ENCODE measurements around the gene RNF150.

The RNF150 gene

DNA sequence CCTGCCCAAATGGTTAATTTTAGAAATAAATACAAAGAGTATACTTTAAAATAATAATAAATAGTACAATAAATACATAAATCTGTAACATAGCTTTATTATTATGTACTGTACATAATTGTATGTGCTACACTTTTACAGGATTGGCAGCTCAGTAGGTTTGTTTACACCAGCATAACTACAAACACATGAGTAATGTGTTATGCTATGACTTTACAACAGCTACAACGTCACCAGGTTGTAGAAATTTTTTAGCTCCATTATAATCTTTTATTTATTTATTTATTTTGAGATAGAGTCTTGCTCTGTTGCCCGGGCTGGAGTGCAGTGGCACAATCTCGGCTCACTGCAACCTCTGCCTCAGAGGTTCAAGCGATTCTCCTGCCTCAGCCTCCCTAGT is 31.8 kb downstream of the RNF150 start:
- TF ChIP-seq, protein P1, sequence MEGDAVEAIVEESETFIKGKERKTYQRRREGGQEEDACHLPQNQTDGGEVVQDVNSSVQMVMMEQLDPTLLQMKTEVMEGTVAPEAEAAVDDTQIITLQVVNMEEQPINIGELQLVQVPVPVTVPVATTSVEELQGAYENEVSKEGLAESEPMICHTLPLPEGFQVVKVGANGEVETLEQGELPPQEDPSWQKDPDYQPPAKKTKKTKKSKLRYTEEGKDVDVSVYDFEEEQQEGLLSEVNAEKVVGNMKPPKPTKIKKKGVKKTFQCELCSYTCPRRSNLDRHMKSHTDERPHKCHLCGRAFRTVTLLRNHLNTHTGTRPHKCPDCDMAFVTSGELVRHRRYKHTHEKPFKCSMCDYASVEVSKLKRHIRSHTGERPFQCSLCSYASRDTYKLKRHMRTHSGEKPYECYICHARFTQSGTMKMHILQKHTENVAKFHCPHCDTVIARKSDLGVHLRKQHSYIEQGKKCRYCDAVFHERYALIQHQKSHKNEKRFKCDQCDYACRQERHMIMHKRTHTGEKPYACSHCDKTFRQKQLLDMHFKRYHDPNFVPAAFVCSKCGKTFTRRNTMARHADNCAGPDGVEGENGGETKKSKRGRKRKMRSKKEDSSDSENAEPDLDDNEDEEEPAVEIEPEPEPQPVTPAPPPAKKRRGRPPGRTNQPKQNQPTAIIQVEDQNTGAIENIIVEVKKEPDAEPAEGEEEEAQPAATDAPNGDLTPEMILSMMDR (conservative IDR thresholded peaks at IDR 0.05; ENCODE audit: low read depth, low read length), result no peak
- no peak for DNase-seq (ENCODE audit: low read depth)
- H3K4me3 ChIP-seq (ENCODE audit: low read depth, low read length), result no peak overlapping the region

DNA sequence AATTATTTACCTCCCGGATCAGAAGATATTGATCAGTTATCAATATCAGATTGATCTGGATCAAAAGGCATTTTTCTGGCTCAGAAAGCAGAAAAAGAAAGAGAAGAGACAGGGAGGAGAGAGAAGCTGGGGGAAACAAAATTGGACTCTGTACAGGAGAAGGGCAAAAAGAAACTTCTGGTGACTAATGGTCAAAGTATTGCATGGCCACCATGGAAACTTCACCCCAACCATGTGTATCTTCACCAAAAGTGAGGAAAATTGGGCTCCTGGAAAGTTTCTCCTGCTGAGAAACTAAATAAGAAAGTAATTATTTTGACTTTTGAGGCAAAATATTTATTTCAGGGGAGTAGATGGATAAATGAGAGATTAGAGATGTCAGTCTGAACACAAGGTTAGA is 33.9 kb downstream of the RNF150 start:
- TF ChIP-seq, protein P1 (conservative IDR thresholded peaks at IDR 0.05; ENCODE audit: low read depth, low read length), result no peak
- peak; percentile 28 for DNase-seq (ENCODE audit: low read depth)
- no peak overlapping the region for H3K4me3 ChIP-seq (ENCODE audit: low read depth, low read length)

DNA sequence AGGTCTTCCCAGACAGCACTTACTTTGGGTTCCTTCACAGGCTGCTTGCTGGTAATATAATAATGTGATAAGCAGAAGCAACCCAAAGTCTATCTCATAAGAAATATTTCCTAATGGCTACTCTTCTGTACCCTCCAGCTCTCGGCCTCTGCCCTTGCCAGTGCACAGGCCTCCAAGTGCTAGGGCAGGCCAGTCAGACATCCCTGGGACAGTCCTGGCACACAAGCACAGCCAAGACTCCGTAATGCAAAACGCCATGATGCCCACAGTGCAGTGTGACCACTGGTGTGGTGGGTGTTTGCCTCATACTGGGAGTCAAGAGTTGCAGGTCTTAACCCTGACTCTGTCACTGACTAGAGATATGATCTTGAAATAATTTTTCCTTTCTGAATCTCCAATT is 35.1 kb downstream of the RNF150 start:
- TF ChIP-seq, protein P1 (conservative IDR thresholded peaks at IDR 0.05; ENCODE audit: low read depth, low read length), result no peak
- DNase-seq (ENCODE audit: low read depth), result no peak
- no peak overlapping the region for H3K4me3 ChIP-seq (ENCODE audit: low read depth, low read length)

DNA sequence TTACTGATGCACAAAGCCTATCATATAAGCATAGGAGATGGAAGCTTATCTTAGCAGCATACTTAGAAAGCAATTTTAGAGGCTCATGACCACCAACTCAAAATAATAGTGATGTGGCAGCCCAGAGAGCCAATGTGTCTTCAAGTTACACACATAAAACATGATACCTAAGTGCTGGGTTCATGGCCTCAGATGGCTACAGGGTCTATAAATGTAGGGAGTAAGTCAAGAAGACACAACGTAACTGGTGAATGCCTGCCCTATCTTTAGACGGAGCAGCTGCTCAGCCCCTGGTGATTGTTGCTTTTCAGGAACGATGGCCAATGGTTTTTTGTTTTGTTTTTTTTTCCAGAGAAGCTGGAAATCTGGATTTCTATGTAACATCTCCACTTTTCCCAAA is 42.8 kb downstream of the RNF150 start:
- no peak for DNase-seq (ENCODE audit: low read depth)
- no peak overlapping the region for H3K4me3 ChIP-seq (ENCODE audit: low read depth, low read length)
- TF ChIP-seq, protein P1 (conservative IDR thresholded peaks at IDR 0.05; ENCODE audit: low read depth, low read length), result no peak

DNA sequence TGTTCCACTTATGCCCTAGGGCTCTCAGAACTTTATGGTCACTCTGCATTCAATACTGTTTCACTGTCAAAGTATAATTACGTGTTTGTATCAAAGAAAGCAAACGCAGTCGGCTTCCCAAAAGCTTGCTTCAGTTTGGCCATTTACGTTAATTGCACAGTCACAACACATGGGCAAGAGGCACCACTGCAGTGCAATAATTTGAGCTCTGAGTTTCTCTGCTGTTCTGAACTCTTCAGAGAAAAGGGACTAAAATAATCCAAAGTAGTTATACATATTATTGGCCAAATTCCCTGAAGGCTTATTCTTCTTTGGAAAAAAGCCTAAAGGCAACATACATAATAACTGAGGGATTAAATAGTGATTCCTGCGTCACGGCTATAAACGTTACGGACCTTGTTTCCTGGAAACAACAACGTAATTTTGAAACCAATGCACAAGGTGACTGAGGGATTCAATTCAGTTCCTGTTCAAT is 51.3 kb downstream of the RNF150 start:
- TF ChIP-seq, protein P1 (conservative IDR thresholded peaks at IDR 0.05; ENCODE audit: low read depth, low read length), result no peak
- no peak overlapping the region for H3K4me3 ChIP-seq (ENCODE audit: low read depth, low read length)
- no peak for DNase-seq (ENCODE audit: low read depth)

DNA sequence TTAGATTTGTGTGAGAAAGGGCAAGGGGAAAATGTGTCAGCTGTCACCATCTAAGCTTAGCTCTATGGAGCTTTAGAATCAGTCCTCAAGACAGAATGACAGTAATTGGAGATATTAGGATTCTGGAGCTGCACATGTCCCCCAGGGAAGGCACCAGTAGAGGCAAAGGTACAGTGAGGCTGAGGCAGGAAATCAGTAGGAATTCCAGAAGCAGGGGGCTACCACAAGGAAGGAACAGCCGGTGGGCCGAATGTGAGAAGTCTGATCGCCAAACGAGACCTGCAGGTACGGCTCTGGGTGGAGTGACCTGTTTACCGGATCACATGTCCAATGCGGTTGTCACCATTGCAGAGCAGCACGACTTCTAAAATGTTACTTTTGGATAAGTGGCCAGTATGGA is 52.6 kb downstream of the RNF150 start:
- H3K4me3 ChIP-seq (ENCODE audit: low read depth, low read length), result no peak overlapping the region
- TF ChIP-seq, protein P1 (conservative IDR thresholded peaks at IDR 0.05; ENCODE audit: low read depth, low read length), result no peak
- DNase-seq (ENCODE audit: low read depth), result no peak

DNA sequence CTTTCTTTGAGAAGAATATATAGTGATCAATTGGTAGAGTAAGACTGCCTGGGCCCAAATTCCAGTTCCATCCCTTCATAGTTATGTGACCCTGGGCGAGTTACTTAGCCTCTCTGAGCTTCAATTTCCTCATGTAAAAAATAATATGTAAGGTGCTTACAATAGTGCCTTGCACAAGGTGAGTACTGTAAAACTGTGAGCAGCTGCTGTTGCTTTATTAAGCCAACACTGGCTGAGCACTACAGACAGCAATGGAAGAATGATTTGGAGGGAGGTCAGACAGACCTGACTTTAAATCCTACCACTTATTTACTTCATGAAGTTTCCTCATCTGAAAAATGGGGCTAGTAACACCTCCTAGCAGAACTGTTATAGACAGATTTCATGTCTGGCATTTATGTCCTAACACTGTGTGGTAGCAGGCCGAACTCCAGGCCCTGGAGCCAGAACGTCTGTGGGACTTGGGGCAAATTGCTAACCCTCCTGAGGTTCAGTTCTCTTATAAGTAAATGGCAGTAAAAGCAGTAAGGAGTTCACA is 53.8 kb downstream of the RNF150 start:
- TF ChIP-seq, protein P1 (conservative IDR thresholded peaks at IDR 0.05; ENCODE audit: low read depth, low read length), result no peak
- DNase-seq (ENCODE audit: low read depth), result no peak
- no peak overlapping the region for H3K4me3 ChIP-seq (ENCODE audit: low read depth, low read length)

Data from choroid plexus epithelial cell (primary cell).